HG02970 (cell line): ENCODE data around the gene HCN2.

Experiments used
- ATAC-seq: cut with Tn5 transposase; IDR thresholded peaks from one replicate; pipeline ENCODE4 v1.9.1; 2021; ENCODE audit warnings: mild to moderate bottlenecking, moderate library complexity, moderate number of reproducible peaks; ENCODE audit not compliant: unreplicated experiment, low FRiP score

The HCN2 gene

GRCh38 chr19:633786-634639 is 44.3 kb downstream of the HCN2 start:
- ATAC-seq, result no peak

- ATAC-seq, result no peak
These were observed 45.4 kb downstream of the HCN2 start for GRCh38 chr19:634975-635652.

DNA sequence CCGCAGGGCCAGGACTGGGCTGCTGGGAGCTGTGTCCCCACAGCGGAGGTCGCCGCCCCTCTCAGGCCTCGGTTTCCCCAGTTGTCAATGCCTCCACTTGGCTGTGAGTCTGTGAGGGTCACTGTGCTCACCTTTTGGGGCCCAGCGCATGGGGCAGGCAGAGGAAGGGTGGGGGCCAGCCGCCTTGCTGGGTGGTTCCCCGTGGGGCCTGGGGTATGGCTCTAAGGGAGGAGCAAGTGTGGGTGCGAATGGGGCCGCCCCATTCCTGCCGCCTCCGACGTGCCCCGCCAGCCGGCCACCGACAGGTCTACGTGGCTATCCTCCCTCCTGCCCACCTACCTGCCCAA is 49.2 kb downstream of the HCN2 start:
- ATAC-seq, result no peak

DNA sequence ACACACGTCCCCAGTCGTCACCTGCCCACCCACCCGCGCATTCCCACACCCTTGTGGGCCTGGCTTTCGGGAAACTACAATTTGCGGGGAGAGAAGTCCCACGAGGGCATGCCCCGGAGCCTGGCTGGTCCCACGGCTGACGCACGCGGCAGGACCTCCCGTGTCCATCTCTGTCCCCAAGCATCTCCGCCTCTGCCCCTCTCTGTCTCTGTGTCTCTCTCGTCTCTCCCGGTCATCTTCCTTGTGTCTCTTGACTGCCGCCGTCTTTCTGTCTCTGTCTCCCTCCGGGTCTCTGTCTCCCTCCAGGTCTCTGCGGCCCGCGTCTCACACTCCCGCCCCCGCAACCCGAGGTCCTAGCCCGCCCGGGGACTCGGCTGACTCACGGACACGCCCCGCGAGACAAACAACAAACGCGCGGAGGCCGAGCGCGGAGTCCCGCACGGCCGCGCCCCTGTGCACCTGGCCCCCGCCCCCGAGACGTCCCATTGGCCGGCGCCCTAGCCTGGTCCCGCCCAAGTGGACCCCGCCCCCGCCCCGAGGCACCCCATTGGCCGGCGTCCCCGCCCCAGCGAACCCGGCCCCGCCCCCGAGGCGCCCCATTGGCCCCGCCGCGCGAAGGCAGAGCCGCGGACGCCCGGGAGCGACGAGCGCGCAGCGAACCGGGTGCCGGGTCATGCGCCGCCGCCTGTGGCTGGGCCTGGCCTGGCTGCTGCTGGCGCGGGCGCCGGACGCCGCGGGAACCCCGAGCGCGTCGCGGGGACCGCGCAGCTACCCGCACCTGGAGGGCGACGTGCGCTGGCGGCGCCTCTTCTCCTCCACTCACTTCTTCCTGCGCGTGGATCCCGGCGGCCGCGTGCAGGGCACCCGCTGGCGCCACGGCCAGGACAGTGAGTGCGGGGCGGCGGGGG is 49.8 kb downstream of the HCN2 start, which contains the start of gene FGF22:
FGF22 (plus strand) TSS at position 627 of the 908 bp plus-strand sequence; CDS start at position 674, 47 bp downstream.
- ATAC-seq, result peak; percentile 57

- no peak for ATAC-seq
These were observed 50.5 kb downstream of the HCN2 start for GRCh38 chr19:640161-640558.

GRCh38 chr19:640606-641189 is 51.0 kb downstream of the HCN2 start:
- ATAC-seq, result no peak

GRCh38 chr19:641702-642101 is 52.0 kb downstream of the HCN2 start:
- ATAC-seq, result no peak

DNA sequence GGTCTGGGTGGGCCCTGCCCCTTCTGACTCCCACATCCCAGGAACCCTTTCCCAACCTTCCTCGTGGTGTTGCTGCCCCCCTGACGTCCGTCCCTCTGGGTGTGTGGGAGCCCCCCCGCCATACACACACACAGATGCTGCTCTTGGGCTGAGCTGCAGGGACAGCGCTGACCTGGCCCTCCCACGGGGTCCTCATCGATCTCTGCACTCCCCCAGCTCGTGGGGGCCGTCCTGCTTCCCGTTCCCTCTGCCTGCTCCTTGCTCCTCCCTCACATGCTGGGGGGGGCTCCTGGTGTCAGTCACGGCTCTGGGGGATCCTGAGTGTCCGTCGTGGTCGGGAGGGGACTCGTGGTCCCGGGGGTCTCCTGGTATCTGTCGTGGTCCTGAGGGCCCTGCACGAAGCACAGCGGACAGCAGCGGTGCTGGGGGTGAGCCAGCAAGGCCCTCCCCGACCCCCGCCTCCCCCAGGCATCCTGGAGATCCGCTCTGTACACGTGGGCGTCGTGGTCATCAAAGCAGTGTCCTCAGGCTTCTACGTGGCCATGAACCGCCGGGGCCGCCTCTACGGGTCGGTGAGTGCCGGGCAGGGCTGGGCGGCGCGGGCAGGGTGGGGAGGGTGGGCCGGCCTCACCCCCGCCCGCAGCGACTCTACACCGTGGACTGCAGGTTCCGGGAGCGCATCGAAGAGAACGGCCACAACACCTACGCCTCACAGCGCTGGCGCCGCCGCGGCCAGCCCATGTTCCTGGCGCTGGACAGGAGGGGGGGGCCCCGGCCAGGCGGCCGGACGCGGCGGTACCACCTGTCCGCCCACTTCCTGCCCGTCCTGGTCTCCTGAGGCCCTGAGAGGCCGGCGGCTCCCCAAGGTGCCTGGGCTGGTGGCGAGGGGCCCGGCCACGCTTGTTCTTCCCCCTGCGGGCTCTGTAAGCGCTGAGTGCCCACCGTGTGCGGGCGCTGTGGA is 53.4 kb downstream of the HCN2 start:
- ATAC-seq, result no peak

DNA sequence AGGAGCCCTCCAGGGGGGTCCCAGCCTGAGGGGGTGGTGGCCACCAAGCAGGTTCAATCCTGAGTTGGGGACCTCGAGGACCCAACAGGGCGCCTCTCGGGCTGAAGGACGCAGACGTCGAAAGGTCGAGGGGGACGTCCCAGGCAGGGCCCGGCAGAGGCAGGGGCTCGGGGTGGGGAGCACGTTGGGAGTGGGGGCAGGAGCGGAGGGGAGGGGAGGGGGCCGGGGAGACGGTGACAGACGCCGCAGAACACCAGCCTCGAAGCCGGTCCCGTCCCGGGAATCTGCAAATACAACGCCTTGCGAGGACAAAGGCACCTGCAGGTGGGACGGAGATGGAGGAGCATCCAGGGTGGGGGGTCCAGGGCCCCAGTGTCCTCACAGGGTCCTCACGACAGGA is 54.1 kb downstream of the HCN2 start:
- ATAC-seq, result no peak

GRCh38 chr19:644363-644762 is 54.7 kb downstream of the HCN2 start:
- no peak for ATAC-seq

- ATAC-seq, result no peak
These were observed 55.1 kb downstream of the HCN2 start for GRCh38 chr19:644789-645188.

DNA sequence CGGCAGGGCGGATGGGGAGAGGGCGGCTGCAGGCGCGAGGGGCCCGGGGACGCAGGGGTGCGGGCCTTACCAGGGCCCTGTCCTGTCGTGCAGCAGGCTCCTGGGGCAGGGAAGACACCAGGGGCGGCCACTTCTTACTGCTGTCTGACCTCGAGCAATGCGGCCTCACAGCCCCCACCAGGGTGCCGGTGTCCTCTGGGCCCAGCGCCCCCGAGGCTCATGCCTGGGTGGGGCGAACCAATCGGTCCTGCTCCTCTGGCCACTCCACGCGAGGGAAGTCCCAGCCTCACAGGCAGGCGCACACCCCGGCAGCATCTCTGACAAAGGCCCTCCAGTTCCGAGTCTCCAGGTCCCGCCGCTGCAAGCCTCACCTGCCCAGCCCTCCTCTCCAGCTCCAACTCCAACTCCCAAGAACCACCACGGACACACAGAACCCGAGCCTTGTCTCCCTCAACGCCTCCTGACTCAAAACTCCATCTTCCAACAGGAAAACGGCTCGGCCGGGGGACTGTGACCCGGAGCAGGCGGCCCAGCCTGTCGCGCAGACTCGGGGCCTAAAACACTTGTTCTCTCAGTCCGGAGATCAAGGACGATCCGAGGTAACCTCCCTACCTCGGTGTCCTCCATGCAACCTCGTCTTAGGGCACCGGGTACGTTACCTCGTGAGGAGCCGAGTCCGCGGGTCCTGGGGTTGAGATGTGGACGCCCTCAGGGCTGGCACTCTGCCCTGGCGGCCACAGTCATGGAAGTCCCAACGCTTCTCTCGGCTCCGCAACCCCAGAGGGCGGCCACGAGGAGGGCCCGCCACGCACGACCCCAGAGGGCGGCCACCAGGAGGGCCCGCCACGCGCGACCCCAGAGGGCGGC is 56.5 kb downstream of the HCN2 start:
- no peak for ATAC-seq

DNA sequence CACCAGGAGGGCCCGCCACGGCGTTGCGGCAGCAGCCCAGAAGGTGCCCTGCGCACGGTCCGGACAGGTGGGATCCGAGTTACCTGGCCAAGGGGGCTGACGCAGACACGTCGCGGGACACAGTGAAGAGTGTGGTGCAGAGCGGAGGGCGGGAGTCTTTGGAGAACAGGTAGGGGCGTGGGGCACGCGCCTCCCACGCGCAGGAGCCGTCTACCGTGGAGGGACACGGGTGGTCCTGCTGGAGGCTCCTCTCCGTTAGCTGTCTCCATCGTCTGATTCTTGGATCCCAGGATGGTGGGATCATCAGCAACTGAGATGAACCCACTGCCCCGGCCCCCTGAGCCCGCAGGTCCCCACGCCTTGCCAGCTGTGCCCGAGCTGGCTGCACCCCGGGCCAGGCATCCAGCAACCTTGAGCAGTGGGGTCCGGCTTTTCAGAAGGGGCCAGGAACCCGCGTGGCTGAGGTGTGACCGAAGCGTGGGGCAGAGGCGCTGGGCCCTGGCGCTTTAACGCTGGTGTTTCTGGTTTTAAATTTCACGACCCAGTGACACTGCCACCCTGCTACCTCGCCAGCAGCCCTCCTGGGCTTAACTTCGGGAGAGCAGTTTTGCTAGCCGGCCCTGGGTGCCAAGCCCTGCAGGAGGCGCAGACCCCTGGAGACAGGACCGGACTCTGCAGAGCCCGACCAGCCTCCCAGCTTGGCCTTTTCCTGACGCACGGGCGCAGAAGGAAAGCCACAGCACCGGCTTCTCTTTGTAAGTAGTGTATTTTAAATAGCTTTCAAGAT is 57.3 kb downstream of the HCN2 start:
- ATAC-seq, result no peak

DNA sequence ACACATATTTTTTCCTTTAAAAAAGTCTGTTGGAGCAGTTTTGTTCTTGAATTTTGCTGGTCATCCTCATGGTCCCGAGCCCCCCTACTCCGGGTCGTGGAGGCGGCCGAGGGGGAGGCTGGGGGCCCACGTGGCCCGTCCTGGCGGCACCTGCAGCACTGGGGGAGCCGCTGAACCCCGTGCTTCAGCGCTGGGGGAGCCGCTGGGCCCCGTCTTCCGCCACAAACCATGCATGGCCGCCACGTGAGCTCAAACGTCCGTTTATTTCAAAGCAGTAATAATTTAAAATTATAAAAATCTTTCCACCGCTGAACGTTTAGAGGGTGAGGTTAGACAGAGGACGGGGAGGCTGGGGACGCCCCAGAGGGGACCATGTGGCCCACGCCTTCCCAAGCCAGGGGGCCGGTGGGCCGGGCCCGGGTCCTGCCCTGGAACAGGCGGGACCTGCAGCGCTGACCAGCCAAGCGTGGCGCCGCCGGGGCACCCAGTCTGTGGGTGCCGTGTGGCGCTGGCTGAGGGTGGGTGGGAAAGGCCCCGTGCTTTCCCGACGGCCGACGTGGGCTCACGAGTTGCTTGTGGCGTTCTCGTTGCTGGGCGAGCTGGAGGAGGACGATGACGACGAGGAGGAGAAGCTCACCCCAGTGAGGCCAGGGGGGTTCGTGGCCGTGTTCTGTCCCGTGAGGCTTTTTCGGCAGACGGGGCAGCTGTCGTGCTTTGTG is 58.0 kb downstream of the HCN2 start:
- ATAC-seq, result no peak

DNA sequence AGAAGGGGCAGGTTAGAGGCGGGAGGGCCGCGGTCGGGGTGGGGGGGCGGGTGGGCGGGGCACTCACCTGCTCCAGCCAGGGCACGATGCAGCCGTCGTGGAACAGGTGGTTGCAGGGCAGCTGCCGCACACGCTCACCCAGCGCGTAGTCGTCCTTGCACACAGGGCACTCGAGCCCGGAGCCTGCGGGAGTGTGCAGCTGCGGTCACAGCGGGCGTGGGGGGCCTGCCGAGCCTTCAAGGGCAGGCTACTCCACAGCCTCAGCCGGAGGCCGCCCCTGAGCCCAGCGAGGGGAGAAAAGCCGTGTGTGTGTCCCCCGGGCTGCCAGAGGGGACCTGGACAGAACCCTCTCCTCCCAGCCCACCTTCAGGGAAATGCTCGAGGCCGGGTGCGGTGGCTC is 58.6 kb downstream of the HCN2 start:
- ATAC-seq, result no peak

DNA sequence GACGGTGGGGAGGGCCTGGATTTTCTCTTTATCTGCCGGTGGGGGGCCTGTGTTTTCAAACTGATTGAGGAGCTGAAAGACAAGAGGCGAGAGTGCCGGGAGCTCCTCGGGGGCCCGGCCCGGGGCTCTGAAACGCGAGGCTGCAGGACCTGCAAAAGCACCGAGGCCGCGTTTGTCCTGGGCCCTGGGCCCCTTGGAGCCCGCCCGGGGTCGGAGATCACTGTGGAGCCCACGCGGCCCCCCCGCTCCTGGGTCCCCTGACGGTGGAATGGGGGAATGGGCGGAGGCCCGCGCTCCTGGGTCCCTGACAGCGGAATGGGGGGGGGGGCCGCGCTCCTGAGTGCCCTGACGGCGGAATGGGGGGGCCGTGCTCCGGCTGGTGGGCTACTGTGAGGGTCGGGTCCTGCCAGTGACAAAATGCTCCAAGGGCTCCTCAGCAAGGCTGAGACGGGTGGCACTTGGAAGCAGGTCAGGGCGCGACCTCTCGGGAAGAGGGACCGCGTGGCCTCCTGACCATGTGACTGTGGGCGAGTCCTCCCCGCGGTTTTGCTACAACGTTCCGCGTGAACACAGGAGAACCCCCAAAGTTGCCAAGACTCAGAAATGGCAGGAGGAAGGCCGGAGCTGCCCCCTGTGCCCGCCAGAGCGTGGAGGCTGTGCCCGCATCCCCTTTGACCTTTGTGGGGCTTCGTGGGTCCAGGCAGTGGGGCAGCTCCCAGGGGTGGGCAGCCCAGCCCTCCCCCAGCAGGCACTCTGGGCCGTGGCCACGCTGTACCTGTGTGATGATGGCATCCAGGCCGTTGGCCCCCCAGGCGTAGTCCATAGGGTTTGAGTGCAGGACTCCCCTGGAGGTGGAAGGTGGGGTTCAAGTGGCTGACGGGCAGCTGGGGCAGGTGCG is 59.5 kb downstream of the HCN2 start:
- ATAC-seq, result no peak
